Loucy (cell line): ENCODE results near the gene GSX1.

Experiments used
- EZH2phosphoT487 ChIP-seq: fragments of 200-600 bp; IDR thresholded peaks from 2 replicates; pipeline ENCODE4 v1.6.1; 2018; ENCODE audit warnings: antibody characterized with exemption, mild to moderate bottlenecking, moderate library complexity, borderline replicate concordance
- TF ChIP-seq, protein P1 (sequence below): fragments of 200-600 bp; sonication (generic); conservative IDR thresholded peaks from 2 replicates; pipeline ENCODE4 v1.5.1; 2014; ENCODE audit warnings: mild to moderate bottlenecking, antibody characterized with exemption, low read length

DNA sequence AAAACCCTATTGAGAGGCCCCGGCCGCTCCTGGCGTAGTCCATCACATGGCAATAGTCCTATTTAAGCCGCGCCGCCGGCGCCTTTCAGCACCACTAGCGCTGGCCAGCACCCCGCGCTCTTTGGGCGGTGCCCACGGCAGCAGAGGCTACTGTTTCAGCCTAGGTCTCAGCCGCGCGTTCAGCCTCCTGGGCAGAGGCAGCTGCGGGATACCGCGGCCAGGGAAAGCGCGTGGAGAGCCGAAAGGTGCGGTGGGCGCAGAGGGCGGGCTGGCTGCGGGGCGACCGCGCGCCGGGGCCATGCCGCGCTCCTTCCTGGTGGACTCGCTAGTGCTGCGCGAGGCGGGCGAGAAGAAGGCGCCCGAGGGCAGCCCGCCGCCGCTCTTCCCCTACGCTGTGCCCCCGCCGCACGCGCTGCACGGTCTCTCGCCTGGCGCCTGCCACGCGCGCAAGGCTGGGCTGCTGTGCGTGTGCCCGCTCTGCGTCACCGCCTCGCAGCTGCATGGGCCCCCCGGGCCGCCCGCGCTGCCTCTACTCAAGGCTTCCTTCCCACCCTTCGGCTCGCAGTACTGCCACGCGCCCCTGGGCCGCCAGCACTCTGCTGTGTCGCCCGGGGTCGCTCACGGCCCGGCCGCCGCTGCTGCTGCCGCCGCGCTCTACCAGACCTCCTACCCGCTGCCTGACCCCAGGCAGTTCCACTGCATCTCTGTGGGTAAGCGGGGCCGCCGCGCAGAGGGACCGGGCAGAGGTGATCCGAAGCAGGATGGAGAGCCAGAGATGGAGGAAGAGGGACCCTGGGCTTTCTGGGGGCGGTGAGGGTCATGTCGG lies at the start of gene GSX1:
- TF ChIP-seq, protein P1, sequence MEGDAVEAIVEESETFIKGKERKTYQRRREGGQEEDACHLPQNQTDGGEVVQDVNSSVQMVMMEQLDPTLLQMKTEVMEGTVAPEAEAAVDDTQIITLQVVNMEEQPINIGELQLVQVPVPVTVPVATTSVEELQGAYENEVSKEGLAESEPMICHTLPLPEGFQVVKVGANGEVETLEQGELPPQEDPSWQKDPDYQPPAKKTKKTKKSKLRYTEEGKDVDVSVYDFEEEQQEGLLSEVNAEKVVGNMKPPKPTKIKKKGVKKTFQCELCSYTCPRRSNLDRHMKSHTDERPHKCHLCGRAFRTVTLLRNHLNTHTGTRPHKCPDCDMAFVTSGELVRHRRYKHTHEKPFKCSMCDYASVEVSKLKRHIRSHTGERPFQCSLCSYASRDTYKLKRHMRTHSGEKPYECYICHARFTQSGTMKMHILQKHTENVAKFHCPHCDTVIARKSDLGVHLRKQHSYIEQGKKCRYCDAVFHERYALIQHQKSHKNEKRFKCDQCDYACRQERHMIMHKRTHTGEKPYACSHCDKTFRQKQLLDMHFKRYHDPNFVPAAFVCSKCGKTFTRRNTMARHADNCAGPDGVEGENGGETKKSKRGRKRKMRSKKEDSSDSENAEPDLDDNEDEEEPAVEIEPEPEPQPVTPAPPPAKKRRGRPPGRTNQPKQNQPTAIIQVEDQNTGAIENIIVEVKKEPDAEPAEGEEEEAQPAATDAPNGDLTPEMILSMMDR = no peak
- TF ChIP-seq EZH2phosphoT487 = no peak
